ENCODE results near the gene KNSTRN. TPM values are rescaled to one million over a fixed set of nuclear protein-coding genes. Genes with fewer than 3 reads are reported as not detected.

The KNSTRN gene
- total RNA-seq, 1 experiment from 2014 or later, result 115 TPM

DNA sequence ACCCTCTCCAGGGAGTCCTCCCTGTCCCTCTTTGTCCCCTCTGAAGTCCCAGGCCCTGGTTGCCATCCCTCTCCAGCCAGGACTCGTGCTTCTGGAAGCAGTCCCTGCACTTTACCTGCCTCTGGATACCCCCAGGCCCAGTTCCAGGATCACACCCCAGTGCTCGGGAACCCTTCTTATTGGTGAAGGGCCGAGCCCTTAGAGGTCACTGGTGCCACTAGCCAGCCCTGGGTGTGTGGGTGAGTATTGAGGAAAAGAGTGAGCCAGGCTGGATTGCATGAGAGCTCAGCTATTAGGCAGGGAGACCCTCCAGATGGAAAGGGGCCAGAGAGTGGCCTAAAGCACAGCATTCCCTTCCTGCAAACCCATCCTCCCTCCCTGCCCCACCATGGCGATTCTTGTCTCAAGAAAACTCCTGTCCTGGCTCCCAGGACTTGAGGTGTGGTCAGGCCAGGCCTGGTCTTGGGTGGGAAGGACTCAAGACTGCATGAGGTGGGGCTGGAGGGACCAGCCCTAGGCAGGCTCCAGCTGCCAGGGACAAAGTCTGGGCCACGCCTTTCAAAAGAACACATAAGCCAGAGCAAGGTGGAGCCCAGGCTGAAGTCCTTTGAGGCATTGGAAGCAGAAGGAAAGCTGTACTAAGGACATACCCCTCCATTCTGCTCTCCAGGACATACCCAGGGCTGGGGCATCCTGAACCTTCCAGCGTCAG lies 36.5 kb upstream of the KNSTRN start:
- TF ChIP-seq, protein P1, sequence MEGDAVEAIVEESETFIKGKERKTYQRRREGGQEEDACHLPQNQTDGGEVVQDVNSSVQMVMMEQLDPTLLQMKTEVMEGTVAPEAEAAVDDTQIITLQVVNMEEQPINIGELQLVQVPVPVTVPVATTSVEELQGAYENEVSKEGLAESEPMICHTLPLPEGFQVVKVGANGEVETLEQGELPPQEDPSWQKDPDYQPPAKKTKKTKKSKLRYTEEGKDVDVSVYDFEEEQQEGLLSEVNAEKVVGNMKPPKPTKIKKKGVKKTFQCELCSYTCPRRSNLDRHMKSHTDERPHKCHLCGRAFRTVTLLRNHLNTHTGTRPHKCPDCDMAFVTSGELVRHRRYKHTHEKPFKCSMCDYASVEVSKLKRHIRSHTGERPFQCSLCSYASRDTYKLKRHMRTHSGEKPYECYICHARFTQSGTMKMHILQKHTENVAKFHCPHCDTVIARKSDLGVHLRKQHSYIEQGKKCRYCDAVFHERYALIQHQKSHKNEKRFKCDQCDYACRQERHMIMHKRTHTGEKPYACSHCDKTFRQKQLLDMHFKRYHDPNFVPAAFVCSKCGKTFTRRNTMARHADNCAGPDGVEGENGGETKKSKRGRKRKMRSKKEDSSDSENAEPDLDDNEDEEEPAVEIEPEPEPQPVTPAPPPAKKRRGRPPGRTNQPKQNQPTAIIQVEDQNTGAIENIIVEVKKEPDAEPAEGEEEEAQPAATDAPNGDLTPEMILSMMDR (conservative IDR thresholded peaks at IDR 0.05; ENCODE audit: low read depth, low read length), result no peak
- TF ChIP-seq EZH2 (IDR thresholded peaks at IDR 0.05; ENCODE audit: borderline replicate concordance, low read depth, low read length, poor library complexity, severe bottlenecking), result no peak
- no peak for DNase-seq (ENCODE audit: low spot score)
- no peaks in the 10 kb centered on the region for H3K36me3 ChIP-seq (ENCODE audit: insufficient read depth, low read length, poor library complexity, severe bottlenecking)
- H3K4me1 ChIP-seq (ENCODE audit: insufficient read depth, low read length, poor library complexity, severe bottlenecking), result peaks cover 5% of the 10 kb centered on the region
- POLR2A ChIA-PET (ENCODE audit: low non-redundant PET), result no interaction called here
- no peak overlapping the region for H3K27ac ChIP-seq (ENCODE audit: low read depth, low read length, poor library complexity, severe bottlenecking)
- H3K9me3 ChIP-seq (ENCODE audit: low read depth, low read length, poor library complexity, severe bottlenecking), result no peaks in the 10 kb centered on the region
- no TSS peak for BruUV-seq (replicated peaks)
- H3K27me3 ChIP-seq (replicated peaks; ENCODE audit: insufficient read depth, low read depth, low read length, poor library complexity), result no peaks in the 10 kb centered on the region
- intact Hi-C loops (cut with micrococcal nuclease; ENCODE audit: unreplicated experiment), result loop anchor here (2.0 to 10.0 kb wide), 2 partner anchors 77 to 169 kb away; no protein-coding TSS in a partner anchor
- CTCF ChIA-PET, result no interaction called here
- no peak overlapping the region for H3K4me3 ChIP-seq (ENCODE audit: low read depth, low read length, poor library complexity, severe bottlenecking)

DNA sequence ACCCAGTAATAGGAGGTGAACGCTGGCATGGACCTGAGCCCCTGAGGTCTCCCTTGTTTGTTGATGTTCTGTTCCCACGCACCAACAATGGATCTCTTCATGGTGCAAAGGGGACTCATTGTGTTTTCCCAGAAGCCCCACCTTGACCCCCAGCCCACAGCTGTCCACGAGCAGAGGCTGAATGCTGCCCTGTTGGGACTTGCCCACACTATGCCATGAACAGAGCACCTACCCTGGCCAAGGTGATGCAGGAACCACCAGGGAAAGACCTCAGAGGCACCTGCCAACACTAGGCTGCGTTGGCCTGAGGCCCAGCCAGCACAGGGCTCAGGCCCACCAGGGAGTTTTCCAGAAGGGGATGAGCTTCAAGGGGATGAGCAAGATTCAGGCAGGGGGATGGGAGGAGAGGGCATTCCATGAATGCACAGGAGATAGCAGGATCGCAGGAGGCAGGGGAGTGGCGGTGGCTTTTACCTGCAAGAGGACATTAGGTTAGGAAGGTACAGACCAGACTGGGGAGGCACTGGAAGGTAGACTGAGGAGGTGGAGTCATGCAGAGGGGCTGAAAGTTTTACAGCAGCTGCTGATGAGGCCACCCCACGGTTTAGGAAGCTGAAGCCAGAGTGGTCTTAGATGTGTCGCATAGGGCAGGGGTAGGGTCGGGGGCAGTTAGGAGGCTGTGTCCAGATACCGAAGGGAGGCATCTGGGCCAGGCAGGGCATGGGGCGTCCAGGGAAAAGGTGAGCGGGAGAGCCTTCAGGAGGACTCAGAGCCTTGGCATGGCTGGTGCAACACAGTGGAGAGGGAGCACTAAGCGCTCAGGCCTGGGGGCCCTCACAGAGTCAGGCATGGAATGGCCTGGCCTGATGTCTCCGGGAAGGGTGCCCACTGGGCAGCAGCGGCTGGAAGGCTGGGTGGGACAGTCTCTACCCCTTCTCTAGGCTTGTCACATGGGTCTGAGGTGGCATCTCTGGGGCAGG lies 35.7 kb upstream of the KNSTRN start:
- no peaks in the 10 kb centered on the region for H3K27me3 ChIP-seq (replicated peaks; ENCODE audit: insufficient read depth, low read depth, low read length, poor library complexity)
- ChIA-PET CTCF (no interaction called here), POLR2A (ENCODE audit: low non-redundant PET) (no interaction called here)
- no peaks in the 10 kb centered on the region for H3K36me3 ChIP-seq (ENCODE audit: insufficient read depth, low read length, poor library complexity, severe bottlenecking)
- BruUV-seq (replicated peaks), result no TSS peak
- no peak overlapping the region for H3K27ac ChIP-seq (ENCODE audit: low read depth, low read length, poor library complexity, severe bottlenecking)
- intact Hi-C loops (cut with micrococcal nuclease; ENCODE audit: unreplicated experiment), result loop anchor here (10.0 kb wide), 1 partner anchor 168 kb away; no protein-coding TSS in a partner anchor
- no peaks in the 10 kb centered on the region for H3K9me3 ChIP-seq (ENCODE audit: low read depth, low read length, poor library complexity, severe bottlenecking)
- H3K4me1 ChIP-seq (ENCODE audit: insufficient read depth, low read length, poor library complexity, severe bottlenecking), result no peaks in the 10 kb centered on the region
- H3K4me3 ChIP-seq (ENCODE audit: low read depth, low read length, poor library complexity, severe bottlenecking), result no peak overlapping the region
- no peak for DNase-seq (ENCODE audit: low spot score)
- no peak for TF ChIP-seq EZH2 (IDR thresholded peaks at IDR 0.05; ENCODE audit: borderline replicate concordance, low read depth, low read length, poor library complexity, severe bottlenecking)
- TF ChIP-seq, protein P1 (conservative IDR thresholded peaks at IDR 0.05; ENCODE audit: low read depth, low read length), result no peak

DNA sequence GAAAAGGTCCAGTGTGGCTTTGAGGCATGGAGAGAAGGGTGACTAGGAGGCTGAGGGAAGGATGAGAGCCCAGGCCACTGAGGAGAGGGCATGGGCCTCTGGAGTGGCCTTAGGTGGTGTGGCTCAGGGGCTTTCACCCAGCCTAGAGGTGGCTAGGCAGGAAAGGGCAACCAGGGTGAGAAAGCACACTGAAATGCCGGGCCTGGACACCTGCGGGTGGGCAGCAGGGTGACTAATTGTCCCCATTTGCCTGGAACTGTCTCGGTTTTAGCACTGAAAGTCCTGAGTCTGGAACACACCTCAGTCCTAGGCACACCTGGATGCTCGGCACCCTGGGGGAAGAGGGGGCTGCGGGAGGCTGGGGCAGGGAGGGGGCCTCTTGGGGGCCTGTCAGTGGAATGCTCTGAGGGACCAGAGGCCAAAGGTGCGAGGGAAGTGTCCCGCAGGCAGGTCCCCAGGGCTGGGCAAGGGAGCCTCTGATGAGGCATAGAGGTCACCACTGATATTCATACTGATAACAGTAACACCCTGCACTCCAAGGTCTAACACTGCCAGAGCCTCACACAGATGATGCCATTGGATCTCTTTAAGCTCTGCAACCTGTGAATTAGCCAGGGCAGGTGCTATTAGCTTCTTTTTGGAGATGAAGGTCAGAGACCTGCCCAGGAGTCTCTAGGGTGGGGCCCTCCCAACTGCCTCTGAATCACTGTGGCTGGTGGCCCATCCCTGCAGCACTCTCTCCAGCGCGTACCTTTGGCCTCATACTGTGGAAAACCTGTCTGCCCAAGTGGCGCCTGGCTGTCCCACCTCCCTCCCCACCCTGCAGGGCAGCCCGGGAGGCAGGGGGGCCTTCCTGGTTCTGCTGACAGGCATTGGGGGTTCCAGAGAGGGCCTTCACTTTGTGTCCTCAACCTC lies 34.7 kb upstream of the KNSTRN start:
- Histone ChIP-seq H3K9me3 (ENCODE audit: low read depth, low read length, poor library complexity, severe bottlenecking) (no peaks in the 10 kb centered on the region), H3K4me3 (ENCODE audit: low read depth, low read length, poor library complexity, severe bottlenecking) (no peak overlapping the region), H3K27me3 (replicated peaks; ENCODE audit: insufficient read depth, low read depth, low read length, poor library complexity) (no peaks in the 10 kb centered on the region), H3K27ac (ENCODE audit: low read depth, low read length, poor library complexity, severe bottlenecking) (no peak overlapping the region), H3K36me3 (ENCODE audit: insufficient read depth, low read length, poor library complexity, severe bottlenecking) (no peaks in the 10 kb centered on the region), H3K4me1 (ENCODE audit: insufficient read depth, low read length, poor library complexity, severe bottlenecking) (no peaks in the 10 kb centered on the region)
- intact Hi-C loops (cut with micrococcal nuclease; ENCODE audit: unreplicated experiment), result loop anchor here (10.0 kb wide), 1 partner anchor 167 kb away; no protein-coding TSS in a partner anchor
- TF ChIP-seq, protein P1 (conservative IDR thresholded peaks at IDR 0.05; ENCODE audit: low read depth, low read length), result no peak
- no peak for TF ChIP-seq EZH2 (IDR thresholded peaks at IDR 0.05; ENCODE audit: borderline replicate concordance, low read depth, low read length, poor library complexity, severe bottlenecking)
- BruUV-seq (replicated peaks), result no TSS peak
- no peak for DNase-seq (ENCODE audit: low spot score)
- ChIA-PET POLR2A (ENCODE audit: low non-redundant PET) (no interaction called here), CTCF (no interaction called here)
